Bone marrow (tissue), 2 donors: Measurements from ENCODE around the gene PHTF1.
A peak's percentile ranks its signal among the peaks of the same experiment; 100 is the strongest.
"Not testable (repeated sequence)": the region's sequence is repeated elsewhere in the genome, so short reads cannot be mapped to it uniquely, and the experiment has no call there.

Experiments
- DNase-seq, 2 donors: peaks; one replicate each; lab custom pipeline; 2025; lab: John Stamatoyannopoulos, UW

The PHTF1 gene

GRCh38 chr1:113718621-113719020 lies 40.7 kb downstream of the PHTF1 start:
- DNase-seq: not testable (repeated sequence)

DNA sequence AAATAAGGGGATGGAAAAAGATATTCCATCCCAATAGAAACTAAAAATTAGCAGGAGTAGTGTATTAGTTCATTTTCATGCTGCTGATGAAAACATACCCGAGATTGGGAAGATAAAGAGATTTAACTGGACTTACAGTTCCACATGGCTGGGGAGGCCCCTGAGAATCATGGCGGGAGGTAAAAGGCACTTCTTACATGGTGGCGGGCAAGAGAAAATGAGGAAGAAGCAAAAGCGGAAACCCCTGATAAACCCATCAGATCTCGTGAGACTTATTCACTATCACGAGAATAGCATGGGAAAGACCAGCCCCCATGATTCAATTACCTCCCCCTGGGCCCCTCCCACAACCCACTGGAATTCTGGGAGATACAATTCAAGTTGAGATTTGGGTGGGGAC lies 41.8 kb downstream of the PHTF1 start:
- DNase-seq: not testable (repeated sequence)

- no peak for DNase-seq
Observed at GRCh38 chr1:113714606-113715269, 44.5 kb downstream of the PHTF1 start.

- DNase-seq: peak in 1 of 2 donors; percentile 75
Observed at GRCh38 chr1:113701429-113701828, 57.9 kb downstream of the PHTF1 start.

- no peak for DNase-seq
Observed at GRCh38 chr1:113694910-113695309, 64.4 kb downstream of the PHTF1 start.

GRCh38 chr1:113692824-113693431 lies 66.4 kb downstream of the PHTF1 start:
- DNase-seq: no peak

GRCh38 chr1:113692342-113692741 lies 66.9 kb downstream of the PHTF1 start:
- peak in 1 of 2 donors; percentile 38 for DNase-seq

GRCh38 chr1:113691184-113691583 lies 68.1 kb downstream of the PHTF1 start:
- DNase-seq: no peak

GRCh38 chr1:113686891-113687618 lies 72.2 kb downstream of the PHTF1 start:
- no peak for DNase-seq

DNA sequence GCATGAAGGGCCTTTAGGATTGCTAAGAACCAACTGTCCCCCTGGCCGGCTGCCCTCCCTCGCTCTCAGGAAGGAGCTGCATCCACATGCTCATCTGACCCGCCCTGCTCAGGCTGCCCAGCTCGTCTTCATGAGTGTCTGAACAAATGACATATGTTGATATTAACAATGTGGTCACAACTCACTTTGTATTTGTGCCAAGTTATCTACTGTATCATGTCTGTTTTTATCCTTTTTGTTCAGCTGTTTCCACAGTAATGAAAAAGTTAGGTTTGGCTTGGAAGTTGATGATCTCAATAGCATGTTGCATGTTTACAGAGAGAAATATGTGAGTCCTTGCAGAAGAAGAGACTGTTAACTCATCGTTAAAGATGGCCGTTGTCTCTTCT lies 75.1 kb downstream of the PHTF1 start:
- no peak for DNase-seq

DNA sequence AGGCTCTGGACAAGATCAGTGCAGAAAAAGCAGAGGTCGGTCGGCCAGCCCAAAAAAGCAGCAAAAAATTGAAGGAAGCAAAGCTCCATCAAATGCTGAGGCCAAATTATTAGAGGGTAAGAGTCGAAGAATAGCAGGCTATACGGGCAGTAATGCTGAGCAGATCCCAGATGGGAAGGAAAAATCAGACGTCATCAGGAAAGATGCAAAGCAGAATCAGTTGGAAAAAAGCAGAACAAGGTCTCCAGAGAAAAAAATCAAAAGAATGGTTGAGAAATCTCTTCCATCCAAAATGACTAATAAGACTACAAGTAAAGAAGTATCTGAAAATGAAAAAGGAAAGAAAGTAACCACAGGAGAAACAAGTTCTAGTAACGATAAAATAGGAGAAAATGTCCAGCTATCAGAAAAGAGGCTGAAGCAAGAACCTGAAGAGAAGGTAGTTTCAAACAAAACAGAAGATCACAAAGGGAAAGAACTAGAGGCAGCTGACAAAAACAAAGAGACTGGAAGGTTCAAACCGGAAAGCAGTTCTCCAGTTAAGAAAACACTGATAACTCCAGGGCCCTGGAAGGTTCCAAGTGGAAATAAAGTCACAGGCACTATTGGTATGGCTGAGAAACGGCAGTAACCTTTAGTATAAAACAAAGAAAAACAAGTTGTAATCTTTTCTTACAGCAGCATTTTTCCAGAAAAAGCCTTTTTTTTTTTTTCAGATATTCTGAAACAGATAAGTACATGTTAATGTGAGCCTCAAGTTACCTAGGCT lies 75.7 kb downstream of the PHTF1 start:
- no peak for DNase-seq

DNA sequence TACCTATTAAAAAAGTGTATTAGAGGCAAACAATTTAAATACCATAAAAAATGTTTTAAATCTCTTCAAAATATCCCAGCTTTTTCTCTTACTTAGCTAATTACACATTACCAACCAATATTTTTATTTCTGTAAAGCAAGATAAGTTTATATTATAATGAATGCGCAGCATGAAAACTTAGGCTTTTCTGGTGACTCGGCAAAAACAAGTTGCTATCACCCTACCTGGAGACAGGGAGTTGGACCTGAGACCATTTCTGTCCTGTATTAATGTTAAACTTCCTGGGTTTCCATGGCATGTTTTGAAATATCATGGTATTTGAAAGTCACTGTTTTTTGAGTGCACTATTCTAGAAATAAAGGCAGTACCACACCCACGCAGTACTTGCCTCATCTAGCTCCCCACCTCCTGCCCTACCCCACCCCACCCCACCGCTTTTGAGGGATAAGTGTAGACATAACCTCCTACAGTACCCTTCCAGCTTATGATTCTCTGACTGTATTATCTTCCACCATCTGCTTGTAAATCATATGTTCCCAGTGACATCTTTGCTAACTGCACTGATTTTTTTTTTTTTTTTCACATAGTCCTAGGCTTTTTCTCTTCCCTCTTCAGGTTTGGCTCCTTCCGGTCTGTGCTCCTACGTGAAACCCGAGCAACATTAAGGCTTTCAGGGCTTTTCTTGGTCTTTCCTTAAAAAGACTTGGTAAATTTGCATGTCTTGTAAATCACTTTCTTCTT lies 77.5 kb downstream of the PHTF1 start:
- DNase-seq: no peak

GRCh38 chr1:113678159-113678469 lies 81.2 kb downstream of the PHTF1 start:
- DNase-seq: no peak

DNA sequence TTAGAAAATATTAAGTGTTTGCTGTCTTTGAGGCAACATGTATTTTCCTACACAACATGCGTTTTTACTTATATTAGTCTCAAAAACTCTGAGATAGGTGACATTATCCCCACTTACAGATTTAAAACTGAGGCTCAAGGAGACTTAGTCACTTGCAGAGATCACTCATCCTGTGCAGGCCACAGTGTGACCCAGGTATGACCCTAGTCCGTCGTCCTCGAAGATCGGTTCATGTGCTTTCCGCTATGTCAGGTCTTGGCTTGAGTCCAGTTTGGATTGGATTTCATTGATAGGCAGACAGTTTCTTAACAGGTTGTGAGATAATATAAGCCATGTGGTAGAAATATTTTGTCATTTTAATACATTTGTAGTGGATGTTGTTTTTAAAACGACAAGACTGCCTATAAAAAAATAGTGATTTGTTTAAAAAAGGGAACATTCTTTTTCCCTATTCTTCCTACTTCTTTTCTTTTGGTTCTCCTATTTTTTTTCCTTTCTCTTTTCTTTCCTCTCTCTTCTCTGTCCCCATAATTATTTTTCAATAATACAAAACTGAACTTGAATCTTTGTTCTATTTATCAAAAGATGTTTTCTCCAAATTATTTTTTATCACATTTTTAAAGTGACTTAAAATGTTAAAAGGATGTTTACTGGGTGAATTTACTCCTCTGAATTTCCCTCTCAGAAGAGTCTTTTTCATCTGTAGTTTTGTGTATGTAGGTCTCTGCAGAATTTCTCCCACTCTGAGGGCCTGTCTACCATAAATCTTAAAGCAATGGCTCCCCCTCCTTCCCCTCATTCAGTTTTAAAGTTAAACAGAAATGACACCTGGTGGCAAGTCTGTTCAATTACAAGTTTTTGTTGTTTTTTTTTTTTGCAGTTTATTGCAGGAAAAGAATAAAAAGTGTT lies 81.8 kb downstream of the PHTF1 start:
- peak in 1 of 2 donors; percentile 39 for DNase-seq

DNA sequence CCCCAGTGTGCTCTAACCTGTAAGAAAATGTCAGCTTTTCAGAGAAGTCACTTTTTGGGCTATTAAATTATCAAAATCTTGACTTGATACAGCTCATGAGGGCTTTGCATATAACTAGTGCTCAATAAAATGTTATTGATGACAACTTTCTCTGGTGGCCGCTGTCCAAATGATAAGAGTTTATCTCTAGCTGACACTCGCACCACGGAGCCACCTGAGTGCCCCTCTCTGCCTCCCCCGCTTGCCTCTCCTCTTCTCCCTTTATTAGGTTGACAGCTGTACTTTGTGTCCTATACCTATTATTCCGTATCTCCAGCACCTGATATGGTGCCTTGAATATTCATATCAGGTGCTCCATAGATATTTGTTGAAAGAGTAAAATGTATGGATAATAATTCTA lies 82.8 kb downstream of the PHTF1 start:
- DNase-seq: no peak

- DNase-seq: no peak
Observed at GRCh38 chr1:113675302-113675701, 84.0 kb downstream of the PHTF1 start.

DNA sequence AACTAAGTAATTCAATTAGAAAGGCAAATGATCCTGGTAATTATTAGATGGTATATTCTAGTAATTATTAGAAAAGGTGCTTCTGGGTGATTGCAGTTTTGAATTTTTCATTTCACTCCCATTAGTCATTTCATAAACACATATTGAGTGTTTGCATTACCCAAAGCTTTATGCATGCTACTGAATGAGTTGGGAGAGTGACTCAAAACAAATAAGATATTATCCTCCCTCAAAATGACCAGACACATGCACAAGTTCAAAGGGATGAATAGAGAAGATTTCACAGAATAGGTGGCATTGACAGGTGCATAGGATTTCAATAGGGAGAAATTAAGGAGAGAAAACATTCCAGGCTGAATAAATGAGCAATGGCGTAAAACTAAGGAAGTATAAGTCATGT lies 84.7 kb downstream of the PHTF1 start:
- DNase-seq: no peak

GRCh38 chr1:113672491-113672890 lies 86.8 kb downstream of the PHTF1 start:
- no peak for DNase-seq

DNA sequence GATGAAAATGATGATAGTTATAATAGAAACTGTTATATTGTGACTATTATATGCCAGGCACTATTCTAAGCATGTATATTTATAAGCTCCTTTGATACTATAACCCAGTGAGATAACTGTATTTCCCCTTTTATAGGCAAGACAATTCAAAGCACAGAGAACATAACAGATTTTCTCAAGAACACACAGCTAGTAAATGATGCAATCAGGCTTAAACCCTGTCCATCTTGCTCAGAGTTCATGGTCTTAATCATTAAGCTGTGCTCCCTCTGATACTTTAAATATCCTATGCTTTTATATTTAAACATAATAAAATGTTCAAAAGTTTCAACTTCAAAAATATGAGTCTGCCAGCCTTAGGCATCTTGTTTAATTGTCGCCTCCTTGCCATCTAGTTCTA lies 88.6 kb downstream of the PHTF1 start:
- DNase-seq: no peak

DNA sequence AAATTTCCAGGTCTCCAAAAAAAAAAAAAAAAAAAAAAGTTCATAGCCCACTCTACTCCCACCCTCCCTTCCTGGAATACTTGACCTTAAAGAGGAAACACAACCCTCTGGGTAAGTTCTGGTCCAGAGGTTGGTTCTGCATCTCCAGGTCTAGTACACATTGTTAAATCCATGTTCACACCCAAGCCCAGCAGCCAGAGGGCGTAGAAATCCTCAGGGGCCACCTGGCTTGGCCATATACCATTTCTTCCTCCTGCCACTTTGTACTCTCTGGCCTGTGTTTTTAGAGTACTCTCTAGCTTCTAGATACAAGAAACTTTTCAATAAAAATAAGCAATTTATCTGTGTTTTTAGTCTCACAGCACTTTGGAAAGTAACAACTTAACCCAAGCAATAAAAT lies 89.3 kb downstream of the PHTF1 start:
- no peak for DNase-seq

DNA sequence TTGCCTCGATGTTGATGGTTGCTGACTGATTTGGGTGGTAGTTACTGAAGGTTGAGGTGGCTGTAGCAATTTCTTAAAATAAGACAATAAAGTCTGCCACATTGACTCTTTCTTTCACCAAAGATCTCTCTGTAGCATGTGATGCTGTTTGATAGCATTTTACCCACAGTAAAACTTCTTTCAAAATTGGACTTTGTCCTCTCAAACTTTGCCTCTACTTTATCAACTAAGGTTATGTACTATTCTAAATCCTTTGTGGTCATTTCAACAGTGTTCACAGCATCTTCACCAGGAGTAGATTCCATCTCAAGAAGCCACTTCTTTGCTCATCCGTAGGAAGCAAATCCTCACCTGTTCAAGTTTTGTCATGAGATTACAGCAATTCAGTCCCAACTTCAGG lies 93.2 kb downstream of the PHTF1 start:
- DNase-seq: no peak
